T-helper 1 cell (primary cell): ENCODE measurements around the gene PLCH1.

ENCODE experiments used
- DNase-seq, 5 donors: peaks; one replicate each; pipeline ENCODE4 v3.0.0-alpha.2; 2012 to 2020
- total RNA-seq, 4 donors: gene quantifications; one replicate each; lab custom pipeline; 2026; lab: John Stamatoyannopoulos, UW

The PLCH1 gene, protein sequence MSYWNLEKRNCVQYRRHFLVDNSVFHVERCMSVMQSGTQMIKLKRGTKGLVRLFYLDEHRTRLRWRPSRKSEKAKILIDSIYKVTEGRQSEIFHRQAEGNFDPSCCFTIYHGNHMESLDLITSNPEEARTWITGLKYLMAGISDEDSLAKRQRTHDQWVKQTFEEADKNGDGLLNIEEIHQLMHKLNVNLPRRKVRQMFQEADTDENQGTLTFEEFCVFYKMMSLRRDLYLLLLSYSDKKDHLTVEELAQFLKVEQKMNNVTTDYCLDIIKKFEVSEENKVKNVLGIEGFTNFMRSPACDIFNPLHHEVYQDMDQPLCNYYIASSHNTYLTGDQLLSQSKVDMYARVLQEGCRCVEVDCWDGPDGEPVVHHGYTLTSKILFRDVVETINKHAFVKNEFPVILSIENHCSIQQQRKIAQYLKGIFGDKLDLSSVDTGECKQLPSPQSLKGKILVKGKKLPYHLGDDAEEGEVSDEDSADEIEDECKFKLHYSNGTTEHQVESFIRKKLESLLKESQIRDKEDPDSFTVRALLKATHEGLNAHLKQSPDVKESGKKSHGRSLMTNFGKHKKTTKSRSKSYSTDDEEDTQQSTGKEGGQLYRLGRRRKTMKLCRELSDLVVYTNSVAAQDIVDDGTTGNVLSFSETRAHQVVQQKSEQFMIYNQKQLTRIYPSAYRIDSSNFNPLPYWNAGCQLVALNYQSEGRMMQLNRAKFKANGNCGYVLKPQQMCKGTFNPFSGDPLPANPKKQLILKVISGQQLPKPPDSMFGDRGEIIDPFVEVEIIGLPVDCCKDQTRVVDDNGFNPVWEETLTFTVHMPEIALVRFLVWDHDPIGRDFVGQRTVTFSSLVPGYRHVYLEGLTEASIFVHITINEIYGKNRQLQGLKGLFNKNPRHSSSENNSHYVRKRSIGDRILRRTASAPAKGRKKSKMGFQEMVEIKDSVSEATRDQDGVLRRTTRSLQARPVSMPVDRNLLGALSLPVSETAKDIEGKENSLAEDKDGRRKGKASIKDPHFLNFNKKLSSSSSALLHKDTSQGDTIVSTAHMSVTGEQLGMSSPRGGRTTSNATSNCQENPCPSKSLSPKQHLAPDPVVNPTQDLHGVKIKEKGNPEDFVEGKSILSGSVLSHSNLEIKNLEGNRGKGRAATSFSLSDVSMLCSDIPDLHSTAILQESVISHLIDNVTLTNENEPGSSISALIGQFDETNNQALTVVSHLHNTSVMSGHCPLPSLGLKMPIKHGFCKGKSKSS (N-terminal part only)
- 0 to 0.12 (median 0.04) reads per million in 4 donors for total RNA-seq

DNA sequence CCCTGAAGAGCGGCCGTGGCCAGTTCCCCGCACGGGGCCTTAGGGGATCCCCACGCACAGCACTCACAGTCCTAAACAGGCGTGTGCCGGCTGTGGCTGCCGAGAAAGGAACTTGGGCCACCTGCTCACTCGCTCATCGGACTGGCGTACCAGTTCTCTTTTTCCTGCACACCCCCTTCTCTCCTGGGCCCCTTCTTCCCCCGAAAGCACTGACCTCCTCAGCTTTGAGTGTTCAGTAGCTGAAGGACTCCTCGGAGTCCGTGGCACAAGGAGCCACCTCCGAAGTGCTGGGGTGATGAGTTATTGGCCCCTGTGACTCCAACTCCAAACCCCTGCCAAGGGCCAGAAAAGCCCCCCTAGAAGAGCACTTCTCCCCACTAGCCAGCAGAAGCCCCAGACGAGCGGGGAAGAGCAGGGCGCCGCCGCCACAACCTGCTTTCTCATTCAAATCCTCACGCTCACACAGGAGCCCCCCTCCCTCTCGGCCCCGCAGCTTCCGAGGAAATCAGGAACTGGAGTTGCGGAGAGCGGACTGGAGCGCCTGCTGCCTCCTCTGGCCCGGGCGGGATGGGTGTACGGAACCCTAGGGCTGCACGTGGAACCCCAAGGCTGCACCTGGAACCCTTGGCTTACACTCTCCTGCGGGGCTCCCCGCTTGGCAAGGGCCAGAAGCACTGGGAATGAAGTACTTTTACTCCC lies at the start of gene PLCH1:
Gene PLCH1 (minus strand): TSS at position 446 of the 699 bp plus-strand sequence. CDS start 40,847 bp downstream, outside the sequence.
- peak in 4 of 5 donors; percentile 14 to 22 (median 15) for DNase-seq

DNA sequence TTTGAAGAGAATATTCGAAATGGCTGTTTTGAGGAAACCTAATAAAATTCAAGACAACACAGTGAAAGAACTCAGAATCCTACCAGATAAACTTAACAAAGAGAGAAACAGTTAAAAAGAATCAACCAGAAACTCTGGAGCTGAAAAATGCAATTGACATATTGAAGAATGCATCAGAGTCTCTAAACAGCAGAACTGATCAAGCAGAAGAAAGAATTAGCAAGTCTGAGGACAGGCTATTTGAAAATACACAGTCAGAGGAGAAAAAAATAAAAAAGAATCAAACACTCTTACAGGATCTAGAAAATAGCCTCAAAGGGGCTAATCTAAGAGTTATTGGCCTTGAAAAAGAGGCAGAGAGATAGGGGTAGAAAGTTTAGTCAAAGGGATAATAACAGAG lies 47.7 kb upstream of the PLCH1 start:
- DNase-seq, result no peak

DNA sequence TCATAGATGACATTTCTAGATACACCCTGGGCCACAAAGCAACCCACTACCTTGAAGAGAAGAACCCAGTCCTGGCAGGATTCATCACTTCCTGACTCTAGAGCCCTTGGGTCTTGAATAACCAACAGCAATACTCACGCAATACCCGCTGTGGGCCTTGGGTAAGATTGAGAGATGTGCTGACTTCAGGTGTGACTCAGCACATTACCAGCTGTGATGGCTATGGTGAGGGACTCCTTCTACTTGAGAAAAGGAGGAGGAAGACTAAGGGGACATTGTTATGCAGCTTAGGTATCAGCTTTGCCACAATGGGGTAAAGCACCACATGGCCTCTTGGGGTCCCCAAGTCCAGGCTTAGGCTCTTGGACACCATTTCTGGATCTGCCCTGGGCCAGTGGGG lies 46.3 kb upstream of the PLCH1 start:
- peak in 1 of 5 donors; percentile 25 for DNase-seq

DNA sequence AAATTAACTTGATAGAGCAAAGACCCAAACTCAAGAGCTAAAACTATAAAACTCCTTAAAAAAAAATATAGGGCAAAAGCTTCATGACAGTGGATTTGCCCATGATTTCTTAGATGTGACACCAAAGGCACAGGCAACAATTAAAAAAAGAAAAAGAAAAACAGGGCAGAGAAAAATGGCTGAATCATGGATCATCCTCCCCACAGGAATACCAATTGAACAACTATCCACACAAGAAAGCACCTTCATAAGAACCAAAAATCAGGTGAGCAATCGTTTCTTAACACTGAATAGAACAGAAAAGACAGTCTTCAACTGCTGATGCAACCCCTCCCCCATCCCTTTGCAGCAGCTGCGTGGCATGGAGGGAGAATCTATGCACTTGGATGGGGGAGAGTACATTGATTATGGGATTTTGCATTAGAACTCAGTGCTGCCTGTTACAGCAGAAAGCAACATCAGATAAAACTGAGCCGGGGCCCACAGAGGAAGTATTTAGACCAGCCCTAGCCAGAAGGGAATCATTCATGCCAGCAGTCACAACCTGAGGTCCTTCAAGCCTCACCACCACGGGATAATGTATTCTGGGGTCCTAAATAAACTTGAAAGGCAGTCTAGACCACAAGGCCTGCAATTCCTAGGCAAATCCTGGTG lies 45.5 kb upstream of the PLCH1 start:
- DNase-seq, result no peak

DNA sequence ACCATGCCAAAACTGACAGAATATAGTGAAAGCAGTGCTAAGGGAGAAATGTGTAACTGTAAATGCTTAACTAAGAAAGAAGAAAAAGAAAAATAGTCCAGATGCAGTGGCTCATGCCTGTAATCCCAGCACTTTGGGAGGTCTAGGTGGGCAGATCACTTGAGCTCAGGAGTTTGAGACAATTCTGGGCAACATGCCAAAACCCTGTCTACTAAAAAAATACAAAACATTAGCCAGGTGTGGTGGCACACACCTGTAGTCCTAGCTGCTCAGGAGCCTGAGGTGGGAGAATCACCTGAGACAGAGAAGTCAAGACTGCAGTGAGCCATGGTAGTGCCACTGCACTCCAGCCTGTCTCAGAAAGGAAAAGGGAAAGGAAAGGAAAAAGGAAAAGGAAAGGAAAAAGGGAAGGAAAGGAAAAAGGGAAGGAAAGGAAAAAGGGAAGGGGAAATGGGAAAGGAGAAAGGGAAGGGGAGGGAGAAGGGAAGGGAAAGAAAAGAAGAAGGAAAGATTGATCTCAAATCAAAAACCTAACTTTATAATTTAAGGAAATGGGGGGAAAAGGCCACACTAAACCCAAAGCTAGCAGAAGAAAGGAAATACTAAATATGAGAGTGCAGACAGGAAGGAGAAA lies 40.9 kb upstream of the PLCH1 start:
- no peak for DNase-seq

DNA sequence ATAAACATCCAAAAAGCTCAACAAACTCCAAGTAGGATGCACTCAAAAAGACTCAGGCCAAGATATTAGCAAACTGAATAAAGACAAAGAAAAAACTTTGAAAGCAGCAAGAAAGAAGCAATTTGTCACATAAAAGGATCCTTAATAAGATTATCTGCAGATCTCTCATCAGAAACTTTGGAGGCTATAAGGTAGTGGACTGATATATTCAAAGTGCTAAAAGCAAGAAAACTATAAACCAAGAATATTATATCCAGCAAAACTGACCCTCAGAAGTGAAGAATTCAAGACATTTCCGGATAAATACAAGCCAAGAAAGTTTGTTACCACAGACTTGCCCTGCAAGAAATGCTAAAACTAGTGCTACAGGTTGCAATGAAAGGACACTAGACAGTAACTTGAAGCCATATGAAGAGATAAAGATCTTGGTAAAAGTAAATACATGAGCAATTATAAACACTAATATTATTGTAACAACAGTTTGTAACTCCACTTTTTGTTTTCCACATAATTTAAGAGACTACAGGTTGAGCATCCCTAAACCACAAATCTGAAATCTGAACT lies 37.6 kb upstream of the PLCH1 start:
- DNase-seq, result no peak

DNA sequence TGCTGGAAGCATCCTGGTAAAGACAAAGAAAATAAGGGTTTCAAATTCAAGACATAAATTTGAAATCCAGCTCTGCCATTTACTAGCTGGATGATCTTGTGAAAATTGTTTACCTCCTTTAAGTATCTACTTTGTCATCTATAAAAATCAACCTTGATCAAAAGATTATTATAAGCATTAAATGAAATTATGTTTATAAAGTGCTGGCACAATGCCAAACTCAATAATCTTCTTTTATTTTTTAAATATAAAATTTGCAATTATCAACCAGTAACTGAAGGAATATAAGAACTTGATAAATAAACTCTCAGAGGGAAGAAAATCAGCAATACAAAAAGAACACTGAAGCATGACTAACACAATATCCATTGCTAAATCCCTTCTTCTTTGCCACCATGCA lies 35.4 kb upstream of the PLCH1 start:
- no peak for DNase-seq

DNA sequence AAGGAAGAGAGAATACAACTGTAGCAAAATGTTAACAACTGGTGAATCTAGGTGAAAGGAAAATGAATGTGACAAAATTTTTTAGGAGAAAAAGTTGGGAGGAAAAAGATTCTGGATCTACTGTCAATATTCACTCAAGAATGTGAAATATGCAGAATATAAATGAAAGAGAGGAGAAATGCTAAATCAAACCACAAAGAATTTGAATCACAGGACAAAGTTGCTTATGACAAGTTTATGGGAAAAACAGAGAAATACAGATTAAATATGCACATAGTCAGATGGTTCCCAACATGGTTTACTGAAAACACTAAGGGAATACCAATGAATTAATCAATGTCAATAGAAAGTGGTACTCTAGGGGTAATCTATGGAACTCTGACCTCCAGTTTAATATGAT lies 33.6 kb upstream of the PLCH1 start:
- no peak for DNase-seq

DNA sequence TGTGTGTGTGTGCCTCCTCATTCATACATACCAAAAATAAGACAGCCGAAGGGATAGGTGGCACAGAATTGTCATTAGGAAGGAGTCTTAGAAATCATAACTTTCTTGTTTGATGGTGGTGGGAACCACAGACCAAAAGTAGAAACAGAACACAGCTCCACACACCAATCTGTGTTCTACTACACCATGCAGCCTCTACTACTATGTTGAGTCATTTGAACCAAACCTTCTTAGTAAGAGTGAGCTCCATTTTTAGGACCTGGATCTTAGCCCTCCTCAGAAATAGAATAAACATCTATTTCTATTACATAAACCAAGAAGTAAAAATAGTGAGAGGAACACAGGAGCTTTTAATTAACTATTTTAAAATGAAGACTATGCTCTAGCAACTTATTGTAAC lies 27.9 kb upstream of the PLCH1 start:
- no peak for DNase-seq

DNA sequence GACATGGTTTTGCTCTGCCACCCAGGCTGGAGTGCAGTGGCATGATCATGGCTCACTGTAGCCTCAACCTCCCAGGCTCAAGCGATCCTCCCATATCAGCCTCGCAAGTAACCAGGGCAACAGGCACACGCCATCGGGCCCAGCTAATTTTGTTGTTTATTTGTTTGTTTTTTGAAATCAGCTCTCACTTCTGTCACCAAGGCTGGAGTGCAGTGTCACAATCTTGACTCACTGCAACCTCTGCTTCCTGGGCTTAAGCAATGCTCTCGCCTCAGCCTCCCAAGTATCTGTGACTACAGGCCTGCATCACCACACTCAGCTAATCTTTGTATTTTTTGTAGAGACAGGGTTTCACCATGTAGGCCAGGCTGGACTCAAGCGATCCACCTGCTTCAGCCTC lies 26.3 kb upstream of the PLCH1 start:
- DNase-seq, result no peak

DNA sequence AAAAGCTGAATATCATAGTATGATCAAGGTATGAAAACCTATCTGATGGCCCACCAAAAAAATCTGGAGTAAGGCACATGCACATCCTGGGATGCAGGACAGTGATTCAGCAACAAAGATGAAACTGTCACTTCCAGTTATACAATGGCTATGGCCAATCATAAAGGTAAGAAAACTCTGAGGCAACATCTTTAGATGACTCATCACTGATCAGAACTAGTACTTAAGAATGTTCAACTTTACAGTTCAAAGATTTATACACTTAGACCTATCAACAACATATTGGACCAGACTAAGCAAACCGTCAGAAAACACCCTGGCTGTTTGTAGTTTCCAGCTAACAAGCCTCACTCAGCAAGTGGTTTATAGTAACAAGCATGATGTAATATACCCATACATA lies 21.3 kb upstream of the PLCH1 start:
- DNase-seq, result peak in 1 of 5 donors; percentile 32

DNA sequence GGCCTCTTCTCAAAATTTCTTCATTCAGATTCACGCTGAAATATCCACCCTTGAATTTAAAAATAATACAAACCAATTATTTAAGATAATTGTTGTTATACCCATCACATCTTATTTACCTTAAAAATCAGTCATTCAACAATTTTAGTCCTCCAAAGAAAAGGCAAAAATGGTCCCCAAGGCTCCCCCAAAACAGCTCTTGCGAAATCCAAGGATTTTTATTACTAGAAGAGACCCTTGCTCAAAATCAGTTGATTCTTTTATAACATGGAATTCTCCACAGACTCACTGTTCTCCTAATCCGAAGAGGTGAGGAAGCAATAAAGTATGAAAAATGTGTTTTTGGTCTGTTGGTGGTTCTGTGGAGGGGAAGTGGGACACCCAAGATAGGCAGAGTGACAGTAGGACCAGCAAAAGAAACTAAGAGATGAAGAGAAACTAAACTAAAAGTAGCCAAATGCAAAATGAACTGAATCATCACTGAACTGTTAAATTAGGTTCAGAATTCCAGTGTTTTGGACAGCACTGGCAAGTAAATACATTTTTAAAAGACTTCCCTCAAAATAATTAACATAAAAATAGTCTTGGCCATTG lies 19.1 kb upstream of the PLCH1 start:
- DNase-seq, result no peak

DNA sequence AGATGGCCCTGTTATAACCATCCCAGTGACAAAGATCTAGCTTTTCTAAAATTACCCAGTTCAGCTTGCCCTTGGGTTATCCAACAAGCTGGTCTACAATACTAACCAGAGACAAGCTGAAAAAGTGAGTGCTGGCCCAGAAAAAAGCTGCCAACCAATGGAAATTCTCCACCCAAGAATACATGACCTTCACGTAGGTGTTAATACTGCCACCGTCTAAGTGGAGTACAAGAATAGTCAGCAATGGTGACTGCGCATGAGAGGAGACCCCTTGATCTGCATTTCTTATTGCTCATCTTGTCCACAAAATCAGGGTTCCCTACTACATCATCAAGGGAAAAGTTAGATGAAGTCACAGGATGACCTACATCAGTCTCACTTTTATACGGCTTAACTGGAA lies 15.8 kb upstream of the PLCH1 start:
- DNase-seq, result no peak

DNA sequence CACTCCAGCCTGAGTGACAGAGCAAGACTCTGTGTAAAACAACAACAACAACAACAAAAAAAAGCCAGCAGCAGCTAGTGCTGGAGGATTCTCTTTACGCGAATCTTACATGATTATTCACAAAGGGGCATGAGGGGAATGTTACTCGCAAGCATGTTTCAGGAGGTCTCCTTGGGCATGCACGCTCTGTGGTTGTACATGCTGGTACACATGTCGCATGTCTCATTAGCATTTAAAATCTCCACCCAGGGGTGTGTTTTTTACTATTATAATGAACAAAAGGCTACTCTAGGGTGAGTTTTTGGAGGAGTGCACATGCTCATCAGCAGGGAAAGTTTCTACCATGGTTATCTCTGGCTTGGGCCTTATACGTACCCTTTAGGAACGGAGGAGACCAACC lies 12.7 kb upstream of the PLCH1 start:
- DNase-seq, result no peak

DNA sequence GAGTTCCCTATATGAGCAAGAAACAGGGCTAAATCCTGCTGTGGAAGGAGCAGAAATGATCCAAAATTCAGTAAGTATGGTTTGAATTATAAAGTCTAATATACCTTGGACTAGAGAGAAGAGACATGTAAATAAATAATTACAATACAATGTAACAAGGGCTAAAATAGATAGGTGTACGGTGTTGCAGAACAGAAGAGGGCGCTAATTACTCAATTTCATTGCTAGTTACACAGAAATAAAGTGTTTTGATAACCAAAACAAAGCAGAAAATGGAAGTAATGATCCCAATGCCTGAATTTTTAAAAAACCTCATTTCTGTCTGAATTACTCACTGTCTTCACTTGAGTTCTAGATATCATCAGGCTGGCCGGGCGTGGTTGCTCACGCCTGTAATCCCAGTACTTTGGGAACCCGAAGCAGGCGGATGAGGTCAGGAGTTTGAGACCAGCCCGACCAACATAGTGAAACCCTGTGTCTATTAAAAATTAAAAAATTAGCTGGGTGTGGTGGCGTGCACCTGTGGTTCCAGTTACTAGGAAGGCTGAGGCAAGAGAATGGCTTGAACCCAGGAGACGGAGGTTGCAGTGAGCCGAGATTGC lies 8.3 kb upstream of the PLCH1 start:
- peak in 1 of 5 donors; percentile 32 for DNase-seq

DNA sequence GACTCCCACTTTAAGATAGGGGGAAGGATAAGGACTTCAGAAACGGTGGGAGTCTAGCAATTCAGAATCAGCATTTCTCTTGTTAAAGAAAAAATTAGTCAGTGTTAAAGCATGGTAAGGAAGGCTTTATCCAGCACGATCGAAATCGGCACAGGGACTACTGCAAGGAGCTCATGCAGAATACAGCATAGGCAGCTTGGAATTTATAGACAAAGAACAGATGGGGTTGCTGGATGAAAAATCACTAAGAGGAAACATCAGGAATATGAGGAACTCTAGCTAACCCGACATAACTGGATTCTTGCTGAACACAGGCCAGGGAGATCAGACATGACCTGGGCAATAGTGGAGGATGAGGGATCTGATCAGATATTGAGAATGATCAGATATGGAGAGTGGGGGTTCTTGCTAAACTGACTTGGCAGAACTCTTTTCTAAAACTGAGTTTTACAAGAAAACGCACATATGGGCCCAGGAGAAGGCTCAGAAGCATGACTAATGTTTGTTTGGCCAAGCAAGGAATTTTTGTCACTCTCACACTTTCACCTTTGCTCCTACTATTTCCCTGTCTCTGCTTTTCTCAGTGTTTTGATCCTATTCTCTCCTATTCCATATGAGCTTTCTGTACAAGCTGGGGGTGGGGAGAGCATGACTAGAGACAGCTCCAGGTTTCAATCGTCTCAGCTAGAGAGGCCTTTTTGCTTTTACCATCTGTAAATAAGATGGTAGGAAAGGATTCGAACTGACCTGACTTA lies 3.9 kb upstream of the PLCH1 start:
- DNase-seq, result no peak

DNA sequence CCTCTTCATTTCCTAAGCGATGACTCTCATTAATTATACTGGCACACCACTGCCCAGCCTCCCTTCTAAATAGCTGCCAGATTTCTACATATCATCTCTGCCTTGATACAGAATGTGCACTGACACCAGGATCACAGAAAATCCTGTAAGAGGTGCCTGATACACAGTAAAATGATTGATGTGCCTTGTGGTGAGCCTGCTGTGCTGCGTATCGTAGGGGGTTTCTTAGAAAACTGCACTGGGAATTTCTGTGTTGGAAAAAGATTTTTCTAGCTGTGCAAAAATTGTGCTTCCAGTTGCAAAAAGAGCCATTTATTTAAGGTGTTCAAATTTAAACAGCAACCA lies 3.0 kb upstream of the PLCH1 start:
- DNase-seq, result no peak

DNA sequence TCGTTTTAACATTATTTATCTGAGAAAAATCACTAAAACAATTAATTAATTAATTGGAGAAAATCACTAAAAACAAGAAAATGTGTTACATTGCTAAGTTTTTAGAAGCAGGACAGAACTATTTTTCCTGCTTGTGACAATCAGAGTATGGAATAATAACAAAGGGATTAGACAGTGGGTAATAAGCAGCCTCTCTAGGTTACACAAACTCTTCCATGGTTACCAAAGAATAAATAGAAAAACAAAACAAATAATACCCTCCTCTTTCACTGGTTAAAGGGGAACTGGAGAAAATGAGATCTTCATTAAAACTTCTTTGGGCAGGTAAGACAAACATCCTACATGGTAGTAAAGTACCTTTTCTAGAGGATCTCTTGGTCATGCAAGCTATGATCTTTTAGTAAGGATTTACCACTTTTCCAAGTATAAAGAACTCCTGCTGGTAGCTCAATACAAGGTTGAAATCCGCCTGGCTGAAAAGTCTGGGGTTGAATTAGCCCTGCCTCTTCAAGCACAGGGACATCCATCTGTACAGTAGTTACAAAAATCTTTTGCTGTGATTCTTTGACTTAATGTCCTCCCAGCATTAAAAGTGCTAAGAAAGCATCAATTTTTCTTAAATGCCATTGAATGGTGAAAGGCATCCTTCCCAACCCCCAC lies 2.5 kb upstream of the PLCH1 start:
- DNase-seq, result no peak

DNA sequence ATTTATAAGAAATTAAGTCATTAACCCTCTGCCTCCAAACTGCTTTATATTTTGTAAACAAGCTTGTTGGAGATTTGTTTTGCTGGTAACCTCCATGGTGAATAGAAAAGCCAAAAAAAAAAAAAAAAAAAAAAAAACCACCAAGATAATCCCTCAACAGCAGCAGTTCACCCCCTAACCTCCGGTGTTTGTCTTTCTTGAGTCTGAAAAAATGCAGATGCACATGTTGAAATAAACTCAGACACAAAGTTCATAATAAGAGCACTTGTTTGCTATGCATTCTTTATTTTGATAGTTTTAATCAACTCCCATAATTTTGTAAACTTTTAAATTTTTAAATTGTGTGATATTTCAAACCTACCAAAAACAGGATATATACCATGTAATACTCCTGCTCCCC lies 1.8 kb upstream of the PLCH1 start:
- no peak for DNase-seq
